Vagina (tissue), 2 donors: ENCODE data around the gene VSTM2B. TPM values are rescaled to one million over a fixed set of nuclear protein-coding genes. Genes with fewer than 3 reads are reported as not detected.

Experiments
- DNase-seq, 2 donors: peaks; one replicate each; pipeline ENCODE4 v3.0.0-alpha.2; 2017; ENCODE audit errors: extremely low spot score in 2 of 2
- H3K27ac ChIP-seq: fragments of 200-600 bp; sonication (generic); one replicate; pipeline ENCODE4 v1.5.1; 2019
- H3K27me3 ChIP-seq: fragments of 200-600 bp; sonication (generic); one replicate; pipeline ENCODE4 v1.5.1; 2019
- H3K36me3 ChIP-seq, 2 donors: fragments of 200-600 bp; sonication (generic); one replicate each; pipeline ENCODE4 v1.5.1; 2017 to 2019
- H3K4me1 ChIP-seq: fragments of 200-600 bp; sonication (generic); one replicate; pipeline ENCODE4 v1.5.1; 2019
- H3K4me3 ChIP-seq, 2 donors: fragments of 200-600 bp; sonication (generic); 1 replicate in 1 of 2; 2 replicates in 1 of 2; pipeline ENCODE4 v1.5.1; 2016 to 2019
- H3K9me3 ChIP-seq: fragments of 200-600 bp; sonication (generic); one replicate; pipeline ENCODE4 v1.5.1; 2019
- CTCF ChIP-seq, 3 experiments: fragments of 450-650 bp in 2 of 3; fragments of 200-600 bp in 1 of 3; sonication (generic) in 1 of 3; IDR thresholded peaks; one replicate each; pipeline ENCODE4 v1.5.1; 2017 to 2019; ENCODE audit warnings: antibody characterized with exemption in 3 of 3, mild to moderate bottlenecking in 2 of 3, moderate library complexity in 2 of 3
- POLR2A ChIP-seq, 2 donors: fragments of 450-650 bp; IDR thresholded peaks; one replicate each; pipeline ENCODE4 v1.6.1; 2017; ENCODE audit warnings: antibody characterized with exemption in 2 of 2, mild to moderate bottlenecking in 2 of 2, moderate library complexity in 2 of 2
- POLR2AphosphoS5 ChIP-seq, 2 donors: sonication (generic); formaldehyde crosslinking; IDR thresholded peaks; one replicate each; pipeline ENCODE4 v1.9.0; 2017; ENCODE audit warnings: antibody characterized with exemption in 2 of 2, mild to moderate bottlenecking in 2 of 2, low read depth in 1 of 2; ENCODE audit not compliant: insufficient read depth in 1 of 2
- intact Hi-C: fragments of 100-400 bp; cut with DNase I; formaldehyde crosslinking; loops from one replicate; pipeline ENCODE4 v1.15.1; 2023
- total RNA-seq: library from RNA; depleted of rRNA; stranded (reverse); fragments of >200 nt; gene quantifications from one replicate; pipeline ENCODE4 v1.2.3, GENCODE V29; 2016

VSTM2B gene
- total RNA-seq, 1 donor from 2014 or later: 0.98 TPM

GRCh38 chr19:29605653-29606419, 80.0 kb downstream of the VSTM2B start, which contains the start of gene POP4:
POP4 (plus strand) TSS chr19:29606283; CDS start chr19:29606319, 36 bp downstream.
- intact Hi-C loops: loop anchor here (5.0 kb wide), 1 partner anchor 56 kb away; no protein-coding TSS in a partner anchor
- TF ChIP-seq POLR2A (IDR thresholded peaks at IDR 0.05) (peak in 1 of 2 donors; percentile 96), POLR2AphosphoS5 (IDR thresholded peaks at IDR 0.05; ENCODE audit: insufficient read depth in 1 of 2, low read depth in 1 of 2) (peak; percentile 100), CTCF (IDR thresholded peaks at IDR 0.05) (peak in 1 of 3 experiments; percentile 18)

GRCh38 chr19:29606420-29606747, 80.6 kb downstream of the VSTM2B start:
- Histone ChIP-seq H3K36me3 (peaks cover 0 to 9% of the 10 kb centered on the region in 2 donors), H3K27ac (peak overlapping the region; percentile 92), H3K27me3 (no peaks in the 10 kb centered on the region), H3K4me1 (peaks cover 20% of the 10 kb centered on the region), H3K9me3 (no peaks in the 10 kb centered on the region), H3K4me3 (peak overlapping the region; percentile 78 to 89)
- TF ChIP-seq POLR2A (IDR thresholded peaks at IDR 0.05) (no peak), CTCF (IDR thresholded peaks at IDR 0.05) (no peak), POLR2AphosphoS5 (IDR thresholded peaks at IDR 0.05; ENCODE audit: insufficient read depth in 1 of 2, low read depth in 1 of 2) (no peak)
- intact Hi-C loops: loop anchor here (5.0 kb wide), 1 partner anchor 56 kb away; no protein-coding TSS in a partner anchor
- no peak for DNase-seq

More at GRCh38 chr19:29605653-29606419, 80.0 kb downstream of the VSTM2B start, which contains the start of gene POP4:
- Histone ChIP-seq H3K27me3 (no peaks in the 10 kb centered on the region), H3K4me3 (peak within 1 kb of the TSS; percentile 78 to 89), H3K27ac (peak within 1 kb of the TSS; percentile 92), H3K9me3 (no peaks in the 10 kb centered on the region), H3K4me1 (peaks cover 20% of the 10 kb centered on the region), H3K36me3 (peaks cover 0 to 9% of the 10 kb centered on the region in 2 donors)
- peak; percentile 97 to 98 for DNase-seq

GRCh38 chr19:29609636-29610035, 83.8 kb downstream of the VSTM2B start:
- intact Hi-C loops: loop anchor here (2.0 to 5.0 kb wide), 2 partner anchors 53 to 105 kb away; partner anchors contain the start of gene C19orf12

GRCh38 chr19:29610213-29610573, 84.4 kb downstream of the VSTM2B start:
- Histone ChIP-seq H3K36me3 (peaks cover 0 to 37% of the 10 kb centered on the region in 2 donors), H3K9me3 (no peaks in the 10 kb centered on the region)
- TF ChIP-seq POLR2AphosphoS5 (IDR thresholded peaks at IDR 0.05; ENCODE audit: insufficient read depth in 1 of 2, low read depth in 1 of 2) (no peak), CTCF (IDR thresholded peaks at IDR 0.05) (no peak), POLR2A (IDR thresholded peaks at IDR 0.05) (no peak)

More at GRCh38 chr19:29609636-29610035, 83.8 kb downstream of the VSTM2B start:
- H3K36me3 ChIP-seq: peaks cover 0 to 36% of the 10 kb centered on the region in 2 donors
- no peak for TF ChIP-seq POLR2AphosphoS5 (IDR thresholded peaks at IDR 0.05; ENCODE audit: insufficient read depth in 1 of 2, low read depth in 1 of 2)
- no peak for TF ChIP-seq CTCF (IDR thresholded peaks at IDR 0.05)
- no peak for TF ChIP-seq POLR2A (IDR thresholded peaks at IDR 0.05)
- peaks cover 20% of the 10 kb centered on the region for H3K4me1 ChIP-seq
- H3K9me3 ChIP-seq: no peaks in the 10 kb centered on the region
- H3K27me3 ChIP-seq: no peaks in the 10 kb centered on the region
- H3K27ac ChIP-seq: no peak overlapping the region
- H3K4me3 ChIP-seq: no peak overlapping the region
- no peak for DNase-seq

More at GRCh38 chr19:29610213-29610573, 84.4 kb downstream of the VSTM2B start:
- intact Hi-C loops: loop anchor here (2.0 kb wide), 1 partner anchor 105 kb away; the partner anchor contains the start of gene C19orf12
- H3K27ac ChIP-seq: no peak overlapping the region
- H3K4me3 ChIP-seq: no peak overlapping the region
- no peak for DNase-seq
- peaks cover 16% of the 10 kb centered on the region for H3K4me1 ChIP-seq
- H3K27me3 ChIP-seq: no peaks in the 10 kb centered on the region
